Smooth muscle cell (in vitro differentiated cells): ENCODE measurements around the gene TJP3. TPM values are rescaled to one million over a fixed set of nuclear protein-coding genes. Genes with fewer than 3 reads are reported as not detected.

Source experiments
- polyA plus RNA-seq: library from polyadenylated mRNA; unstranded; fragments of >200 nt; fragmentation: Nextera tagmentation; extraction: Ambion mirVana; gene quantifications from 2 replicates; pipeline ENCODE4 v1.2.1, GENCODE V29; 2016
- small RNA-seq: library from RNA; depleted of rRNA; stranded (forward); fragments of <200 nt; gene quantifications from one replicate; pipeline ENCODE3, GENCODE V24; 2014
- total RNA-seq: library from RNA; depleted of rRNA; stranded (reverse); fragments of >200 nt; gene quantifications from 2 replicates; pipeline ENCODE4 v1.2.3, GENCODE V29; 2014

Gene TJP3
- total and polyA plus RNA-seq, 2 experiments from 2014 or later: 1.2 to 6.2 TPM

Small RNAs within 50 kb of the gene (small RNA-seq; reads per million reads assigned to genes)
- not detected for gene AC005777.1

Other genes with a start within 250 kb of the TJP3 start
- 1.1 TPM in 1 of 2 replicates, not detected in the other for gene SMIM24, start 227.9 kb upstream of the TJP3 start, total RNA-seq
- not detected in 2 replicates for gene SMIM24, start 227.9 kb upstream of the TJP3 start, polyA plus RNA-seq
- not detected in 2 replicates for gene SMIM44, start 224.9 kb upstream of the TJP3 start, total RNA-seq
- not detected in 2 replicates for gene SMIM44, start 224.9 kb upstream of the TJP3 start, polyA plus RNA-seq
- 8.1 and 8.7 TPM in 2 replicates for gene DOHH, start 207.7 kb upstream of the TJP3 start, total RNA-seq
- 27.0 and 27.2 TPM in 2 replicates for gene DOHH, start 207.7 kb upstream of the TJP3 start, polyA plus RNA-seq
- gene FZR1, start 202.1 kb upstream of the TJP3 start, total RNA-seq: 16.3 and 33.9 TPM in 2 replicates
- 49.7 and 64.8 TPM in 2 replicates for gene FZR1, start 202.1 kb upstream of the TJP3 start, polyA plus RNA-seq
- gene TEKTIP1, start 169.2 kb upstream of the TJP3 start, total RNA-seq: not detected in 2 replicates
- gene TEKTIP1, start 169.2 kb upstream of the TJP3 start, polyA plus RNA-seq: 0.62 and 1.8 TPM in 2 replicates
- gene MFSD12, start 150.8 kb upstream of the TJP3 start, total RNA-seq: 26.8 and 56.0 TPM in 2 replicates
- gene MFSD12, start 150.8 kb upstream of the TJP3 start, polyA plus RNA-seq: 73.8 and 93.9 TPM in 2 replicates
- 86.3 and 109 TPM in 2 replicates for gene HMG20B, start 135.4 kb upstream of the TJP3 start, total RNA-seq
- 120 and 128 TPM in 2 replicates for gene HMG20B, start 135.4 kb upstream of the TJP3 start, polyA plus RNA-seq
- gene GIPC3, start 122.9 kb upstream of the TJP3 start, total RNA-seq: 0.13 and 0.27 TPM in 2 replicates
- gene GIPC3, start 122.9 kb upstream of the TJP3 start, polyA plus RNA-seq: 0.86 and 0.96 TPM in 2 replicates
- gene TBXA2R, start 101.5 kb upstream of the TJP3 start, total RNA-seq: 1.1 and 1.7 TPM in 2 replicates
- 9.3 and 9.4 TPM in 2 replicates for gene TBXA2R, start 101.5 kb upstream of the TJP3 start, polyA plus RNA-seq
- 16.7 and 17.5 TPM in 2 replicates for gene CACTIN, start 81.6 kb upstream of the TJP3 start, total RNA-seq
- 17.3 and 22.5 TPM in 2 replicates for gene CACTIN, start 81.6 kb upstream of the TJP3 start, polyA plus RNA-seq
- gene PIP5K1C, start 7.9 kb upstream of the TJP3 start, total RNA-seq: 8.2 and 13.2 TPM in 2 replicates
- 27.2 and 29.9 TPM in 2 replicates for gene PIP5K1C, start 7.9 kb upstream of the TJP3 start, polyA plus RNA-seq
- 7.7 and 16.1 TPM in 2 replicates for gene APBA3, start 53.3 kb downstream of the TJP3 start, total RNA-seq
- 27.9 and 28.4 TPM in 2 replicates for gene APBA3, start 53.3 kb downstream of the TJP3 start, polyA plus RNA-seq
- gene MRPL54, start 54.3 kb downstream of the TJP3 start, total RNA-seq: 19.5 and 33.8 TPM in 2 replicates
- gene MRPL54, start 54.3 kb downstream of the TJP3 start, polyA plus RNA-seq: 60.8 and 64.4 TPM in 2 replicates
- not detected in 2 replicates for gene RAX2, start 63.8 kb downstream of the TJP3 start, total RNA-seq
- not detected in 2 replicates for gene RAX2, start 63.8 kb downstream of the TJP3 start, polyA plus RNA-seq
- not detected in 2 replicates for gene MATK, start 78.0 kb downstream of the TJP3 start, total RNA-seq
- not detected in 2 replicates for gene MATK, start 78.0 kb downstream of the TJP3 start, polyA plus RNA-seq
- 0.54 and 1.4 TPM in 2 replicates for gene ZFR2, start 160.7 kb downstream of the TJP3 start, total RNA-seq
- gene ZFR2, start 160.7 kb downstream of the TJP3 start, polyA plus RNA-seq: 1.8 and 4.8 TPM in 2 replicates
- 0.09 and 0.31 TPM in 2 replicates for gene ATCAY, start 172.3 kb downstream of the TJP3 start, total RNA-seq
- gene ATCAY, start 172.3 kb downstream of the TJP3 start, polyA plus RNA-seq: 0.28 and 1.1 TPM in 2 replicates
- gene NMRK2, start 224.7 kb downstream of the TJP3 start, total RNA-seq: not detected in 2 replicates
- gene NMRK2, start 224.7 kb downstream of the TJP3 start, polyA plus RNA-seq: not detected in 2 replicates